Stomach smooth muscle (tissue), 2 donors: ENCODE data around the gene IFITM2.
"Not testable (repeated sequence)": the region's sequence is repeated elsewhere in the genome, so short reads cannot be mapped to it uniquely, and the experiment has no call there.

Source experiments
- H3K27ac ChIP-seq: one replicate; pipeline ENCODE4 v1.7.0; 2013; ENCODE audit warnings: mild to moderate bottlenecking, low read length, inconsistent platforms
- H3K27me3 ChIP-seq, 2 donors: one replicate each; pipeline ENCODE4 v1.7.0; 2013; ENCODE audit warnings: low read length in 2 of 2; ENCODE audit not compliant: insufficient read depth in 2 of 2, control insufficient read depth in 1 of 2
- H3K36me3 ChIP-seq, 2 donors: one replicate each; pipeline ENCODE4 v1.7.0; 2013; ENCODE audit warnings: low read length in 2 of 2; ENCODE audit not compliant: control insufficient read depth in 2 of 2, insufficient read depth in 2 of 2
- H3K4me1 ChIP-seq: one replicate; pipeline ENCODE4 v1.7.0; 2013; ENCODE audit warnings: low read length; ENCODE audit not compliant: control insufficient read depth, insufficient read depth
- H3K4me3 ChIP-seq, 2 donors: one replicate each; pipeline ENCODE4 v1.7.0; 2013; ENCODE audit warnings: low read length in 2 of 2
- H3K9ac ChIP-seq, 2 donors: one replicate each; pipeline ENCODE4 v1.7.0; 2013; ENCODE audit warnings: low read length in 2 of 2, mild to moderate bottlenecking in 1 of 2
- H3K9me3 ChIP-seq, 2 donors: one replicate each; pipeline ENCODE4 v1.7.0; 2013; ENCODE audit warnings: low read length in 2 of 2; ENCODE audit not compliant: control insufficient read depth in 2 of 2
- donor health status: healthy.
- donor health status: Pancreatic carcinoma.

The IFITM2 gene

DNA sequence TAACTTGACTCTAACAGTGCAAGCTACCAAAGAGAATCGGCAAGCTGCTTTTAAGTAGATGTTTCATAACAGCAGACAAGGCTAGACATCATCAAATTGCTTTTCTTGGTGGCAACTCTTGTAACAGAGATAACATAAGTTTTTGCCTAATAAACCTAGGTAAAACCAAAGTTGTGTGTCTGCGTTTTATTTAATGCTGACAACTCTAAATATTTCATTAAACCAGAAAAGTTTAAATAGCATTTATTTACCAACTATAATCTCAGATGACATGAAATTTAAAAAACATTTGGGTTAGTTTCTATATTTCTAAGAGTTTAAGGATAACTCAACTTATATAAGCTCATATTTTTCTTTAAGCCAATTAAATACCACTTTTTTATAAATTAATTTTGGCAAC, 32.3 kb downstream of the IFITM2 start:
- Histone ChIP-seq H3K27me3 (peaks cover 0 to 2% of the 10 kb centered on the region in 2 donors), H3K36me3 (no peaks in the 10 kb centered on the region), H3K27ac (no peak overlapping the region), H3K4me1 (peaks cover 13% of the 10 kb centered on the region), H3K4me3 (no peak overlapping the region), H3K9me3 (no peaks in the 10 kb centered on the region), H3K9ac (no peak overlapping the region)

DNA sequence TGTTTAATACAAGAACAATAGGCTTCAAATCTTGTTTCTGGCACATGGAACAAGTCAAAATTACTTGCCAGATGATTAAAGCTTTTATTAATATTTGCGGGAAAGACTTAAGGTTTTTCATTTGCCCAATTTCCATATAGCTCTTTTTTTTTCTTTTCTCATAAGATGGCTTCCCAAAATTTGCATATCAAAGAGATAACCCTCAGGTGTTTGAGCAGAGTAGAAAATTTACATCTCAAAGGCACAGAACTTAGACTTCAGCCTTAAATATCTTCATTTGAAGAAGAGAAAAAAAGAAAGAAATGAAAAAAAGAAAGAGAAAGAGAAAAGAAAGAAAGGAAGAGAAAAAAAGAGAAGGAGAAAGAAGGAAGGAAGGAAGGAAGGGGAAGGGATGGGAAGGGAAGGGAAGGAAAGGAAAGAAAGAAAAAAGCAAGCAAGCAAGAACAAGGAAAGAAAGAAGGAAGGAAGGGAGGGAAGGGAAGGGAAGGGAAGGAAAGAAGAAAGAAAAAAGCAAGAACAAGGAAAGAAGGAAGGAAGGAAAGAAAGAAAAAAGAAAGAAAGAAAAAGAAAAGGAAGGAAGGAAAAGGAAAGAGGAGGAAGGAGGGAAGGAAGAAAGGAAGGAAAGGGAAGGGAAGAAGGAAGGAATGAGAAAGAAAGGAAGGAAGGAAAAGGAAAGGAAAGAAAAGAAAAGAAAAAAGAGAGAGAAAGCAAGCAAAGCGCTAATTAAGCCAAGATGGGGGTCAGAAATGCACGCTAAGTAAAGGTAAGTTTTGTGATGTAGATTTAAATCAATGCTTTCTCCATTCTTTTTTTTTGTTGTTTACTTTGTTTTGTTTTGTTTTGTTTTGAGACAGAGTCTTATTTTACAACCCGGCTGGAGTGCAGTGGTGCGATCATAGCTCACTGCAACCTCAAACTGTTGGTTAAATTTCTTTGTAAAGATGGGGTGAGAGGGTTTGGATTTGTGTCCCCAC, 33.2 kb downstream of the IFITM2 start:
- Histone ChIP-seq H3K36me3 (no peaks in the 10 kb centered on the region), H3K27ac (no peak overlapping the region), H3K9ac (no peak overlapping the region), H3K27me3 (peaks cover 0 to 2% of the 10 kb centered on the region in 2 donors), H3K4me1 (peaks cover 7% of the 10 kb centered on the region), H3K4me3 (no peak overlapping the region), H3K9me3 (no peaks in the 10 kb centered on the region)

DNA sequence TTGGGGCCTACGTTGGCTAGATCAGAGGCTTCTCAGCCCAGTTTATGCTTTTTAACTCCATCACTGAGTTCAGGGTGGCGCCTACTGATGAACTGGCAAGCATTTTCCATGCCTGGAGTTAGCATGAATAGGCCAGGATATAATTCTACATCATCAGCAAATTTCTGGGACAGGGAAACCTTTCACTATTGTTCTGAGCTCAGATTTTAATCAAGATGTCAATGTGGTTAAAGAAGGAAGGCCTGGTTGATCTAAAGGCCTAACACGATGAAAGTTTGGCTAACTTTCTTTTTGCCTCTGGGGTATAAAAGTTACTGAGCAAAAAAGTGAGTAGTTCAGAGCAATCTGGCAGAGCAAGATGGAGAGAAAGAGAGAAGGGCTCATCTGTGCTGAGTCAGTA, 34.7 kb downstream of the IFITM2 start:
- no peak overlapping the region for H3K9ac ChIP-seq
- peaks cover 0 to 2% of the 10 kb centered on the region in 2 donors for H3K27me3 ChIP-seq
- no peak overlapping the region for H3K4me3 ChIP-seq
- H3K9me3 ChIP-seq, result no peaks in the 10 kb centered on the region
- no peaks in the 10 kb centered on the region for H3K36me3 ChIP-seq
- H3K4me1 ChIP-seq, result no peaks in the 10 kb centered on the region
- no peak overlapping the region for H3K27ac ChIP-seq

DNA sequence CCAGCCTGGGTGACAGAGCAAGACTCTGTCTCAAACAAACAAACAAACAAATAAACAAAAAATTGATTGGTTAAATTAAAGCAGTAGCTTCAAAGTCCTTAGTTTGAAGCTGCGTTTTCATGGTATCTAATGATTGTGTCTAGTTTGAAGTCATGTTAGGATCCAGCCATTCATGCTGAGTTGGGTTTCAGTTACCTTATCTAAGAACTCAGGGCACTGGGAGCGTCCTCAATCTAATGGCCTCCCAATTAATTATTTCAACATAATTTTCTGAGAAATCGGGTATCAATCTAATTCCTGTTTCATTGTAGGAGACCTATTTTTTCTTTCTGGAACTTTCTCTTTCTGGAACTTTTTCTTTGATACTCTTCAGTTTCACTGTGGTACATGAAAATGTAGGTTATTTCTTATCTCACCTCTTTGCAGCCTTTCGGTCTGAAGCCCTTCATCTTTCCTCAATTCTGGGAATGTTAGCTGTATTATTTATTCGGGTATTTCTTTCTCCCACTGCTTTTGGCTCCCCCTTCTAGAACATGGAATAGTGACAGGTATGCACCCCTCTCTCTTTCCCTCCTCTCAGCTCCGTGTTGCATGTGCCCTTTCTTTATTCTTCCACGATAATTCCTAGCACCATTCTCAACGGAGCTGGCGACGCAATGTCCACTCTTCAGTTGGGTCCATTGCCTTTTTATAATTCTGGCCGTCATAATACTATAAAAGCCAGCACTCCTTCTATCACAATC, 37.4 kb downstream of the IFITM2 start:
- Histone ChIP-seq H3K9ac (no peak overlapping the region), H3K36me3 (no peaks in the 10 kb centered on the region), H3K27ac (no peak overlapping the region), H3K4me3 (no peak overlapping the region), H3K27me3 (no peaks in the 10 kb centered on the region), H3K9me3 (no peaks in the 10 kb centered on the region), H3K4me1 (no peaks in the 10 kb centered on the region)

DNA sequence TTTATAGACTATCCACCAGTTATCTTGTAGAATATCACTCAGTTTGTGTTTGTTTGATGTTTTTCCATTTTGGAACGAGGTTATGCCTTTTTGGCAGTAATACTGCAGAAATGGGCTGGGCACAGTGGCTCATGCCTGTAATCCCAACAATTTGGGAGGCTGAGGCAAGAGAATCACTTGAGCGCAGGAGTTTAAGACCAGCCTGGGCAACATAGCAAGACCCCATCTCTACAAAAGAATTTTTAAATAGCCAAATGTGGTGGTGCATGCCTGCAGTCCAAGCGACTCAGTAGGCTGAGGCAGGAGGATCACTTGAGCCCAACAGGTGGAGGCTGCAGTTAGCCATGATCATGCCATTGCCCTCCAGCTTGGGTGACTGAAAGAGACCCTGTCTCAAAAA, 38.9 kb downstream of the IFITM2 start:
- H3K9me3 ChIP-seq, result no peaks in the 10 kb centered on the region
- no peak overlapping the region for H3K9ac ChIP-seq
- no peak overlapping the region for H3K27ac ChIP-seq
- H3K4me3 ChIP-seq, result no peak overlapping the region
- no peaks in the 10 kb centered on the region for H3K36me3 ChIP-seq
- no peaks in the 10 kb centered on the region for H3K27me3 ChIP-seq
- no peaks in the 10 kb centered on the region for H3K4me1 ChIP-seq

DNA sequence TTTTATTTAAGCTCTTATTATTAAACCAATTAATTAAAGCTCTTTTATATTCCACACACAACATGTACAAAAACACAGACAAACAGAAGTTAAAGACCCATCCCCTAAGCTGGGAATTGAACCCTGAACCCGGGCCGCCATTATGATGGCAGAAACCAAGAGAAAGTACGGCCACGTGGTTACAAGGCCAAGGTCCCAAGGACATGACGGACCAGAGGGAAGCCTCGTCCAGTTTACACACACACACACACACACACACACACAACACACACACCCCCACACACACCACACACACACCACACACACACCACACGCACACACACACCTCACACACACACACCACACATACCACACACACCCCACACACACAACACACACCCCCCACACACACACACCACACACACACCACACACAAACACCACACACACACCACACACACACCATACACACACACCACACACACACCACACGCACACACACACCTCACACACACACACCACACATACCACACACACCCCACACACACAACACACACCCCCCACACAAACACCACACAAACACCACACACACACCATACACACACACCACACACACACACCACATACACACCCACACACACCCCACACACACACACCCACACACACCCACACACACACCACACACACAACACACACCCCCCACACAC, 41.8 kb downstream of the IFITM2 start:
- not testable (repeated sequence) for H3K9ac ChIP-seq, H3K27me3 ChIP-seq, H3K36me3 ChIP-seq, H3K27ac ChIP-seq, H3K4me3 ChIP-seq, H3K9me3 ChIP-seq
- peaks cover 18% of the 10 kb centered on the region for H3K4me1 ChIP-seq

DNA sequence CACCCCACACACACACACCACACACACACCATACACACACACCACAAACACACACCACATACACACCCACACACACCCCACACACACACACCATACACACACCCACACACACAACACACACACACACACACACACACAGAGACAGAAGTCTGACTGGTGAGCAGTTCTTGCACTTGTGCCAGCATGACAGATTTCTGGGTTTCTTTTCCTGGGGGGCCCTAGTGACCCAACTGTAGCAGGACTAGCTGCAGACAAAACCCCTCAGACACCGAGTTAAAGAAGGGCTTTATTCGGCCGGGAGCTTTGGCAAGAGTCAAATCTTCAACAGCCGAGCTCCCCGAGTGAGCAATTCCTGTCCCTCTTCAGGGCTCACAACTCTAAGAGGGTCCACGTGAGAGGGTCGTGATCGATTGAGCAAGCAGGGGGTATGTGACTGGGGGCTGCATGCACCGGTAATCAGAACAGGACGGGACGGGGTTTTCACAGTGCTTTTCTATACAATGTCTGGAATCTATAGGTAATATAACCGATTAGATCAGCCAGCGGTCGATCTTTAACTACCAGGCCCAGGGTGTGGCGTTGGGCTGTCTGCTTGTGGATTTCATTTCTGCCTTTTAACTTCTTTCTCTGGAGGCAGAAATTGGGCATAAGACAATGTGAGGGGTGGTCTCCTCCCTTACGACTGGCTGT, 42.6 kb downstream of the IFITM2 start:
- H3K4me3 ChIP-seq, H3K9ac ChIP-seq, H3K36me3 ChIP-seq, H3K27me3 ChIP-seq, H3K27ac ChIP-seq, H3K9me3 ChIP-seq: not testable (repeated sequence)
- H3K4me1 ChIP-seq, result peaks cover 22% of the 10 kb centered on the region

DNA sequence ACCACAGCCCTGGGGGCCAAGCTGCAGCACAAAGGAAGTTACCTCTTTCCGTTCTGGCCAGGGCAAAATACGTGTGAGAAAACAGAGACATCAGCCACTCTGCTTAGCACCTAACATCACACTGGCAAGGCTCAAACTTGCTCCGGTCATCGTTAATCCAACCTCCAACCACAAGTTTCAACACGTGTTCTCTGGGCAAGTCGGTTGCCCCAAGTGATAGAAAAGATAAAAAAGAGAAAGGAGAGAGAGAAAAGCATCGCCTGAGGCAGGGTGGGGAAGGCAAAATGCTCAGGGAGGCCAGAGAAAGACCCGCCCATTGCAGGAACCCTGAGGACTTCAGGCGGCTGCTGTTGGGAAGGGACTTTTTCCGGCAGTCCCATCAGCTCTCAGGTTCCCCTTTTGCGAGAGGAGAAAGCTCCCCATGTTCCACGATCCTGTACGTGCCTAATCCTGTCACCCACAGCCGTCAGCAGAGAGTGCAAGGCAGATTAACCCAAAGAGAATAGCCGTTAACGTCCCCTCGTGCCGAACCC, 43.2 kb downstream of the IFITM2 start:
- Histone ChIP-seq H3K4me1 (peaks cover 28% of the 10 kb centered on the region), H3K36me3 (no peaks in the 10 kb centered on the region), H3K27ac (no peak overlapping the region), H3K4me3 (no peak overlapping the region), H3K9ac (no peak overlapping the region), H3K9me3 (no peaks in the 10 kb centered on the region), H3K27me3 (no peaks in the 10 kb centered on the region)

DNA sequence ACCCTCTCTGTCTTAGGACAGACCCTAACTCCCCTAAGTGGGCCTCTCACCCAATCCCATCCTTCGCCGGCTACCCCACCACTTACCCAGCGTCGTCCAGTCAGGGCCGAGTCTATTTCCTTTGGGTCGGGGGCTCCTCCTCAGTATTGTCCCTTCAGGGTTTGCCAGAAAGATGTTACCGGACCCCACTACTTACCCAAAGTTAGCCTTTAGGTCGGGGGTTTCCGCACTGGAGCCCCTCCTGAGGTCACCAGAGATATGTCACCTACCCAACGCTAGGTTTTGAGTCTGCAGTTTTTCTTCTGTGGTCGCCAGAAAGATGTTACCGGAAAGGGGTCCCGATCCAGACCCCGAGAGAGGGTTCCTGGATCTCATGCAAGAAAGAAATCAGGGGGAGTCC, 43.8 kb downstream of the IFITM2 start:
- Histone ChIP-seq H3K9ac (no peak overlapping the region), H3K27ac (no peak overlapping the region), H3K9me3 (no peaks in the 10 kb centered on the region), H3K4me1 (peaks cover 28% of the 10 kb centered on the region), H3K27me3 (no peaks in the 10 kb centered on the region), H3K4me3 (no peak overlapping the region), H3K36me3 (no peaks in the 10 kb centered on the region)

DNA sequence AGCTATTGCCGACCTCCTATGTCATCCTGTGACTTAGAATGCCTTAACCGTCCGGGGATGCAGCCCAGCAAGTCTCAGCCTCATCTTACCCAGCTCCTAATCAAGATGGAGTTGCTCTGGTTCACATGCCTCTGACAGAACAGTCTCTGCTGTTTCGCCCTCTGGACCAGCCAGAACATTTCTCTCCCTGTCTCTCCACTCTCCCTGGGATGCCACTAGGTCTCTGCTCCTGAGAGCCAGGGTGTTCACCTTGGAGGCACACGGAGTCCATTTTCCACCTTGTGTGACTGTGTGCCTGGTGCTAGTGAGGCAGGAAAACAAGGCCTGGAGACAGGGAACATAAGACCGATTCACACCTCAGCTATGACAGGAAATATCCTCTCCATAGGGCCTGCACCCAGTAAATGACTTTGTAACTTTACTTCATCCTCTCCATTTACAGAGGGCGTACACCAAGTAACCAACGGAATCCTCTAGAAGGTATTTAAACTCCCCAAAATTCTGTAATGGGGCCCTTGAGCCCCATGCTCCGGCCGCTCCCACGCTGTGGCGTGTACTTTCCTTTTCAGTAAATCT, 44.9 kb downstream of the IFITM2 start:
- H3K9me3 ChIP-seq, result no peaks in the 10 kb centered on the region
- no peaks in the 10 kb centered on the region for H3K27me3 ChIP-seq
- H3K36me3 ChIP-seq, result no peaks in the 10 kb centered on the region
- peak overlapping the region; percentile 100 for H3K27ac ChIP-seq
- H3K4me3 ChIP-seq, result no peak overlapping the region
- H3K9ac ChIP-seq, result peak overlapping the region in 1 of 2 donors; percentile 74
- peaks cover 28% of the 10 kb centered on the region for H3K4me1 ChIP-seq
